GM19351 (cell line): ENCODE data around the gene RSL1D1.
"Not testable (repeated sequence)": the region's sequence is repeated elsewhere in the genome, so short reads cannot be mapped to it uniquely, and the experiment has no call there.

ENCODE experiments used
- ATAC-seq: cut with Tn5 transposase; IDR thresholded peaks from one replicate; pipeline ENCODE4 v1.9.1; 2021; ENCODE audit warnings: mild to moderate bottlenecking, moderate library complexity; ENCODE audit not compliant: unreplicated experiment

The RSL1D1 gene

DNA sequence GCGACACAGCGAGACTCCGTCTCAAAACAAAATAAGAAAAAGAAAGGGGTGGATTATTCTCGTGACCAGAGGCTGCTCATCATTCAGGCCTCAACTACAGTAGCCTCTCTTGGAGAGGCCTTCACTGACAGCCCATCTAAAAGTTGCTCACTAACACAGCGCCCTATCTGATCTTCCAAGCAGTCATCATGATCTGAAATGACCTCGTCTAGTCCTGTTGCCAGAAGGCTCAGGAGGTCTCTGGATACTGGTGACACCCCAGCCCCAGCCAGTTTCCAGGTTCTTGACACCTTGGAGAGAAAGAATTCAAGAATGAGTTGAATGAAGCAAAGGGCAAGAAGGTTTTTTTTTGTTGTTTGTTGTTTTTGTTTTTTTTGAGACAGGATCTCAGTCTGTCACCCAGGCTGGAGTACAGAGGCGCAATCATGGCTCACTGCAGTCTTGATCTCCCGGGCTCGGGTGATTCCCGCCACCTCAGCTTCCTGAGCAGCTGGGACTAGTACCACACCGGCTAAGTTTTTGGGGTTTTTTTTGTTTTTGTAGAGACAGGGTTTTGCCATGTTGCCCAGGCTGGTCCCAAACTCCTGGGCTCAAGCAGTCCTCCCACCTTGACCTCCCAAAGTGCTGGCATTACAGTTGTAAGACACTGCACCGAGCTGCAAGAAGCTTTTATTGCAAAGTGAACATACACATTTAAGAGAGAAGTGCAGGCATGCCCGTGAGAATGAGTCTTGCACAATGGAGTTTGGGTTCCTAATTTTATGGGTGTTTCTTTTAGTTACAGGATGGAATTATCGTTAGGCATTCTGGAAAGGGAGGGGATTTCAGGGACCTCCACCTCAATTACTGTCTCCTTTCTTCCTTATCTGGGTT is 51.6 kb downstream of the RSL1D1 start:
- no peak for ATAC-seq

- ATAC-seq = no peak
These were observed 52.3 kb downstream of the RSL1D1 start for GRCh38 chr16:11799017-11799381.

DNA sequence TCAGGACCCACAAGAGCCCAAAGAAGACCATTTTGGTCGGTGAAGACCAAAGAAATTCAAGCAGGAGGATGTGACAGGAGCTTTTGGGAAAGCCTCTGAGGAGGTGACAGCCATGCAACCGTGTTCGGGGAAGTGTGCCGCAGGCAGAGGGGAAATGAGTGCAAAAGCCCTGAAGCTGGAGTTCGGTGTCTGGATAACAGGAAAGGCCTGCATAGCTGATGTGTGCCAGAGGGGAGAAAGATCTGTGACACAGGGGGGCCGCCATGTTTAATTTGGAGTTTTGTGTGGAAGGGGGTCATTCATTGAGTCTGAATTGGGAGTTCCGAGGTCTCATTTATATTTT is 53.4 kb downstream of the RSL1D1 start:
- no peak for ATAC-seq

DNA sequence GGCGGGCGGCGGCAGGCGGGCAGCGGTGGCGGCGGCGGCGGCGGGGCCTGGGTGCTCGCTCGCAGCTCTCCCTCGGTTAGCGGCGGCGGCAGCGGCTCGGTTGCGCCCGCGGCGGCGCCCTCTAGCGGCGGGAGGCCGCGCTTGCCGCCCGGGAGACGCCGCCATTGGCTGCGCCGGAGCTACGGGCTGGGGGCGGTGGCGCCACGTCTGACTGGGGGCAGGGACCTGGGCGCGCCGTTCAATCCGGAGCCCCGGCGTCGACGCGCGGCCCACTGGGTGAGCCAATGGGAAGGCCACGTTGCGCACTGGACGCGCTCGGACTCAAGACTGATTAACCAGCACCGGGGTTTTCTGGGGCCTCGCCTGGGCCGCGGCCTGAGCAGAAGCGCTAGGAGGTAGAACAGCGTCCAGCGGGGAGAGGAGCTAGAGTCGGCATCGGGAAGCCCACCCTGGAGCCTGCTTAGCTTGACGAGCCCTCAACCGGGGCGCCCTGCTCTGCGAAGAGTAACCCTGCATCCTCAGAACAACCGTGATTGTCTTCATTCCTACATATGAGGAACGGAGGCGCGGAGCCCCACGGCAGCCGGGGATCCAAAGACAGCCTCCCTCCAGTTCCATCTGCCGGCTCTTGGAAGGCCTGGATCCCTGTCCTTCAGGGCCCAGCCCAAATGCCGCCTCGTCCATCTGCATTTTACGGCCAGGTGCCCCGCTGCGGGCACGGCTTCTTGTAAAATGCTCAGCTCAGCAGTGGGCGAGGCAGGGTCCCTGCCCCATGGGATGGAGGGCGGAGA is 54.0 kb downstream of the RSL1D1 start, which contains the start of gene ZC3H7A:
TSS of gene ZC3H7A (minus strand) at position 93 of the 791 bp plus-strand sequence. CDS start 14,904 bp downstream, outside the sequence.
- peak; percentile 87 for ATAC-seq

- ATAC-seq = peak; percentile 6
These were observed 54.8 kb downstream of the RSL1D1 start for GRCh38 chr16:11796227-11797165.

GRCh38 chr16:11795887-11796226 is 55.5 kb downstream of the RSL1D1 start:
- no peak for ATAC-seq

DNA sequence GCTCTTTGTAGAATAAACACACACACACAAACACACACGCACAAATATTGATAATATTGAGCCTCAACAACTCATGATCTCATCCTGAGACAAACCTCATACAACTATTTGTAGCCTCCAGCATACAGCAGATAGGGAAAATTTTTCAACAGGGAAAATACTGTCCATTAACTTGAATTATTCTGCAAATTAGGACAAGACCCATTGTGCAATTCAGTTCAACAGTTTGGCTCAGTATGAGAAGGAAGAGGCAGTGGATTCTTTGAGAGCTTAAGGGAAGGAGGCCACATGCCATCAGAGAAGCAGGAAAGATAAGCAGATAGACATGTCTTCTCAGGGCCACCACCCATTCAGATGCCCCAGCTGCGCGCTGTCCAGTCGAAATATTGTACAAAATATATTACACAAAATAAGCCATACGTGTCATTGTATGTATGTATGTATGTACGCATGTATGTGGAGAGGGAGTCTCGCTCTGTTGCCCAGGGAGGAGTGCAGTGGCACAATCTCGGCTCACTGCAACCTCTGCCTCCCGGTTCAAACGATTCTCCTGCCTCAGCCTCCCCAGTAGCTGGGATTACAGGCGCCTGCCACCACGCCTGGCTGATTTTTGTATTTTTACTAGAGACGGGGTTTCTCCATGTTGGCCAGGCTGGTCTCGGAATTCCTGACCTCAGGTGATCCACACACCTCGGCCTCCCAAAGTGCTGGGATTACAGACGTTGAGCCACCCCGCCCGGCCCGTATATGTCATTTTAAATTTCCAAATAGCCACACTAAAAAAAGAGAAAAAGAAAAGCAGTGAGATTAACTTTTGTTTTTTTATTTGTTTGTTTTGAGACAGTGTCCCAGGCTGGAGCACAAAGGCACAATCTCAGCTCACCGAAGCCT is 56.1 kb downstream of the RSL1D1 start:
- no peak for ATAC-seq

GRCh38 chr16:11794447-11794846 is 56.9 kb downstream of the RSL1D1 start:
- no peak for ATAC-seq

DNA sequence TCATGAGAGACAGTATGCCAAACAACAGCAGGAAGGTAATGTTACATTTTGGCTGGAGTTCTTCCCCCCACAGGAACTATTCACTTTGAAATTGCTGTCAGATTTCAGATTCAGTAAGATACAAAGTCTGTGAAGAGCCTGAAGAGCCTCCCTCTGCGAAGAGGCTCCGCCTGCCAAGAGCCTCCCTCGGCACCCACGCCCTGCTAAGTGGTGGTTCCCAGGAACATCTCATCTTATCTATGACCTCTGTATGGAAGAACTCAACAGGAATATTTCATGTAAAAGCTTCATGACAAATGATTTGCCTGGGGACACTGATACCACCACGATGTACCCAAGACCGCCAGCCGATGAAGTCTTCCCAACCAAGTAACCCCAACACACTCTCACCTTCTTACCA is 57.5 kb downstream of the RSL1D1 start:
- ATAC-seq = no peak

- no peak for ATAC-seq
These were observed 58.7 kb downstream of the RSL1D1 start for GRCh38 chr16:11792410-11793241.

DNA sequence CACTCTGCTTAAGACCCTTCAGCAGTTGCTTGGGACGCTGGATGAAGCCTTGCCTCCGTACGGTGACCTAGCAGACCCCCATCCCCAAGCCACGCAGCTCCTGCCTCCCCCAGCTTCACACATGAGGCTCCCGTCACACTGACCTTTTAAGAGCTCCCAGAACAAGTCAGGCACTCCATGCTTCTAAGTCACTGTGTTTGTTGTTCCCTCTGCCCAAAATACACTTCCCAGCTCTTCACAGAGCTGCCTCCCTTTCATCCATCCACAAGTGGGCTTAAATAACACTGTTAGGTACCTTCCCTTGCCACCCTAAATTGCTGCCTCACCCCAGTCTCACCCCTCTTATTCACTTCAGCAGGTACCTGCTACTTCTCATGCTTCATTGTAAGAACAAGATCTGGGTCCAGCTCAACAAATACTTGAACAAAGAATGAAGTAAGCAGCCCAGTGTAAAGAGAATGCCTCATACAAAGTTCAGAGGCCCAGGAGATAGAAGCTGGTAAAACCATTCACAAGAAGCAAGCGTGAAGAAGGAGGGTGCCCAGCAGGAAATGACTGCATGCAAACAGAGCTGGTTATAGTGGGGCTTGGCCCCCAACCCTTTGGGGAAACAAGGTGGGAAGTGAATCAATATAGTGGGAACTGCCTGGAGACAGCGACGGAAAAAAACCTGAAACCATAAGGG is 60.1 kb downstream of the RSL1D1 start:
- no peak for ATAC-seq

- ATAC-seq = no peak
These were observed 62.4 kb downstream of the RSL1D1 start for GRCh38 chr16:11788914-11789313.

DNA sequence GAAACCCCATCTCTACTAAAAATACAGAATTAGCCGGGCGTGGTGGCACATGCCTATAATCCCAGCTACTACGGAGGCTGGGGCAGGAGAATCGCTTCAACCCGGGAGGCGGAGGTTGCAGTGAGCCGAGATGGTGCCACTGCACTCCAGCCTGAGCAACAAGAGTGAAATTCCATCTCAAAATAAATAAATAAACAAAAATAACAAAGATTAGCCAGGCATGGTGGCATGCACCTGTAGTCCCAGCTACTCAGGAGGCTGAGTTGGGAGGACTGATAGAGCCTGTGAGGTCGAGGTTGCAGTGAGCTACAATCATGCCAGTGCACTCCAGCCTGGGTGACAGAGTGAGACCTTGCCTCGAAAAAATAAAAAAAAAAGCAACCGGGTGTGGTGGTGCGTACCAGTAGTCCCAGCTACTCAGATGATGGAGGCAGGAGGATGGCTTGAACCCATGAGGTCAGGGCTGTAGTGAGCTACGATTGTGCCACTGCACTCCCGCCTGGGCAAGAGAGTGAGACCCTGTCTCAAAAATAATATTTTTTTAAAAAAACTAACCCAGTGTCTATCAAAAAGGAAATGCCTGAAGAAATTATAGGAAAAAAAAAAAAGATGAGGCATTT is 66.3 kb downstream of the RSL1D1 start:
- not testable (repeated sequence) for ATAC-seq

GRCh38 chr16:11784381-11784780 is 67.0 kb downstream of the RSL1D1 start:
- not testable (repeated sequence) for ATAC-seq

GRCh38 chr16:11784038-11784369 is 67.3 kb downstream of the RSL1D1 start:
- no peak for ATAC-seq
